Activated CD8-positive, alpha-beta memory T cell treated with anti-CD3 and anti-CD28 coated beads, Interleukin-2, amount 50 U/mL, for 48 hours (primary cell): ENCODE data around the gene IL15RA.
"Not testable (repeated sequence)": the region's sequence is repeated elsewhere in the genome, so short reads cannot be mapped to it uniquely, and the experiment has no call there.

ENCODE experiments used
- DNase-seq: peaks from one replicate; pipeline ENCODE4 v3.0.0-alpha.2; 2020

Gene IL15RA

GRCh38 chr10:5918763-5919162 lies 58.6 kb downstream of the IL15RA start:
- no peak for DNase-seq

- no peak for DNase-seq
Measured at GRCh38 chr10:5917305-5917704, 60.0 kb downstream of the IL15RA start.

GRCh38 chr10:5915451-5915850 lies 61.9 kb downstream of the IL15RA start:
- DNase-seq: no peak

GRCh38 chr10:5913736-5914135 lies 63.6 kb downstream of the IL15RA start:
- DNase-seq: no peak

GRCh38 chr10:5911670-5912069 lies 65.7 kb downstream of the IL15RA start:
- DNase-seq: no peak

GRCh38 chr10:5910323-5911100 lies 66.8 kb downstream of the IL15RA start:
- no peak for DNase-seq

GRCh38 chr10:5908676-5909075 lies 68.7 kb downstream of the IL15RA start:
- DNase-seq: not testable (repeated sequence)

GRCh38 chr10:5906651-5907050 lies 70.7 kb downstream of the IL15RA start:
- DNase-seq: no peak

- no peak for DNase-seq
Measured at GRCh38 chr10:5905854-5906507, 71.4 kb downstream of the IL15RA start.

- DNase-seq: no peak
Measured at GRCh38 chr10:5904227-5904626, 73.1 kb downstream of the IL15RA start.

GRCh38 chr10:5903563-5903962 lies 73.8 kb downstream of the IL15RA start:
- no peak for DNase-seq

GRCh38 chr10:5902511-5903274 lies 74.7 kb downstream of the IL15RA start:
- DNase-seq: peak; percentile 18
